SK-N-SH (cell line): ENCODE data around the gene CNTNAP2. TPM values are rescaled to one million over a fixed set of nuclear protein-coding genes. Genes with fewer than 3 reads are reported as not detected.

Experiments used
- CTCF ChIA-PET: fragments of 300-600, 350-600 bp; formaldehyde crosslinking; extraction: SDS; loops from one replicate; lab custom pipeline; 2021; lab: Yijun Ruan, JAX
- POLR2A ChIA-PET: fragments of 350-600 bp; sonication (Branson Sonifier 250); formaldehyde crosslinking; extraction: SDS; loops from one replicate; lab custom pipeline; 2020; ENCODE audit warnings: antibody characterized with exemption, inconsistent platforms; lab: Yijun Ruan, JAX
- DNase-seq: peaks from one replicate; pipeline ENCODE4 v3.0.0; 2012
- H2AFZ ChIP-seq: fragments of 200-600 bp; sonication (generic); 2 replicates; pipeline ENCODE4 v1.8.1; 2016; ENCODE audit warnings: antibody characterized with exemption, mild to moderate bottlenecking, low read depth
- H3F3A ChIP-seq: fragments of 200-600 bp; sonication (generic); replicated peaks from 2 replicates; pipeline ENCODE3; 2016; ENCODE audit warnings: antibody characterized with exemption, mild to moderate bottlenecking; ENCODE audit not compliant: insufficient read depth
- H3K27ac ChIP-seq, 2 experiments: fragments of 200-500 bp in 1 of 2; fragments of 200-600 bp in 1 of 2; sonication (Bioruptor generic) in 1 of 2; sonication (generic), shearing (Covaris generic) in 1 of 2; 2 replicates each; pipeline versions ENCODE4 v1.5.1 to v1.6.1; 2014 to 2016; ENCODE audit warnings: low read depth in 2 of 2, inconsistent platforms in 1 of 2, low read length in 1 of 2, mild to moderate bottlenecking in 1 of 2, mixed read lengths in 1 of 2
- H3K27me3 ChIP-seq: fragments of 200-600 bp; sonication (generic), shearing (Covaris generic); 2 replicates; pipeline ENCODE4 v1.6.1; 2016; ENCODE audit warnings: mixed run types; ENCODE audit not compliant: insufficient read depth
- H3K36me3 ChIP-seq, 2 experiments: fragments of 200-500 bp in 1 of 2; fragments of 200-600 bp in 1 of 2; sonication (Bioruptor generic) in 1 of 2; sonication (generic) in 1 of 2; replicated peaks in 1 of 2; 2 replicates each; pipeline versions ENCODE3 to v1.5.1; 2014 to 2016; ENCODE audit warnings: low read length in 1 of 2, mild to moderate bottlenecking in 1 of 2; ENCODE audit not compliant: insufficient read depth in 2 of 2, control insufficient read depth in 1 of 2
- H3K4me1 ChIP-seq, 2 experiments: fragments of 200-500 bp in 1 of 2; fragments of 200-600 bp in 1 of 2; sonication (Bioruptor generic) in 1 of 2; sonication (generic), shearing (Covaris generic) in 1 of 2; 2 replicates each; pipeline versions ENCODE4 v1.5.1 to v1.6.1; 2014 to 2016; ENCODE audit warnings: low read depth in 1 of 2, low read length in 1 of 2, mixed run types in 1 of 2; ENCODE audit not compliant: insufficient read depth in 2 of 2, control insufficient read depth in 1 of 2
- H3K4me2 ChIP-seq: fragments of 200-600 bp; sonication (generic), shearing (Covaris generic); 2 replicates; pipeline ENCODE4 v1.6.1; 2017; ENCODE audit warnings: mixed run types
- H3K4me3 ChIP-seq, 2 experiments: fragments of 200-500 bp in 1 of 2; fragments of 200-600 bp in 1 of 2; sonication (Bioruptor generic) in 1 of 2; sonication (generic), shearing (Covaris generic) in 1 of 2; 2 replicates each; pipeline versions ENCODE4 v1.5.1 to v1.8.1; 2014 to 2016; ENCODE audit warnings: low read depth in 2 of 2, inconsistent platforms in 1 of 2, low read length in 1 of 2, mild to moderate bottlenecking in 1 of 2, mixed read lengths in 1 of 2, moderate library complexity in 1 of 2
- H3K79me2 ChIP-seq: fragments of 200-600 bp; sonication (generic); 2 replicates; pipeline ENCODE4 v1.8.1; 2017; ENCODE audit warnings: mild to moderate bottlenecking; ENCODE audit not compliant: insufficient read depth
- H3K9ac ChIP-seq: fragments of 200-600 bp; sonication (generic); 2 replicates; pipeline ENCODE4 v1.6.1; 2017; ENCODE audit warnings: mixed run types
- H3K9me2 ChIP-seq: fragments of 200-600 bp; sonication (generic); 2 replicates; pipeline ENCODE4 v1.6.1; 2017; ENCODE audit warnings: mixed run types
- H3K9me3 ChIP-seq: fragments of 200-600 bp; sonication (generic); 2 replicates; pipeline ENCODE4 v1.6.1; 2017; ENCODE audit warnings: mixed run types, mild to moderate bottlenecking, moderate library complexity
- H4K20me1 ChIP-seq: fragments of 200-600 bp; sonication (generic); 2 replicates; pipeline ENCODE4 v1.6.1; 2017; ENCODE audit warnings: mild to moderate bottlenecking, mixed run types; ENCODE audit not compliant: insufficient read depth
- CHD2 ChIP-seq: fragments of 150-350 bp; IDR thresholded peaks from 2 replicates; pipeline ENCODE4 v1.6.1; 2018; ENCODE audit warnings: low read length; ENCODE audit not compliant: partially characterized antibody
- EP300 ChIP-seq, 2 experiments: IDR thresholded peaks; 2 replicates each; pipeline versions ENCODE4 v1.4.0 to v1.6.1; 2012; ENCODE audit warnings: borderline replicate concordance in 1 of 2, low read depth in 1 of 2, low read length in 1 of 2
- FOXJ3 ChIP-seq: sonication (generic); formaldehyde crosslinking; IDR thresholded peaks from 2 replicates; pipeline ENCODE4 v1.5.1; 2020; ENCODE audit warnings: mild to moderate bottlenecking, missing genetic modification reagents
- GABPA ChIP-seq: IDR thresholded peaks from 2 replicates; pipeline ENCODE4 v1.4.0; 2012; ENCODE audit warnings: low read depth, mild to moderate bottlenecking
- GATA2 ChIP-seq: sonication (generic); formaldehyde crosslinking; IDR thresholded peaks from 2 replicates; pipeline ENCODE4 v1.5.0; 2020; ENCODE audit warnings: mild to moderate bottlenecking, missing genetic modification reagents
- IRF3 ChIP-seq: fragments of 150-350 bp; IDR thresholded peaks from 2 replicates; pipeline ENCODE4 v1.6.1; 2016; ENCODE audit warnings: mild to moderate bottlenecking, low read depth, low read length
- JUND ChIP-seq: IDR thresholded peaks from 2 replicates; pipeline ENCODE4 v1.4.0; 2012
- MAX ChIP-seq: IDR thresholded peaks from 2 replicates; pipeline ENCODE4 v1.4.0; 2012; ENCODE audit warnings: low read depth
- MEF2A ChIP-seq: IDR thresholded peaks from 2 replicates; pipeline ENCODE4 v1.4.0; 2012; ENCODE audit warnings: low read depth, borderline replicate concordance
- MXI1 ChIP-seq: IDR thresholded peaks from 2 replicates; pipeline ENCODE4 v1.6.1; 2012; ENCODE audit warnings: mild to moderate bottlenecking, low read depth, low read length, improper control_type of control experiment
- NFIC ChIP-seq: IDR thresholded peaks from 2 replicates; pipeline ENCODE4 v1.4.0; 2012; ENCODE audit warnings: borderline replicate concordance
- PBX3 ChIP-seq: IDR thresholded peaks from 2 replicates; pipeline ENCODE4; 2012
- POLR2AphosphoS5 ChIP-seq: IDR thresholded peaks from 2 replicates; pipeline ENCODE4 v1.6.1; 2012; ENCODE audit warnings: low read depth, low read length
- RAD21 ChIP-seq: IDR thresholded peaks from 2 replicates; pipeline ENCODE4 v1.6.1; 2012; ENCODE audit warnings: mild to moderate bottlenecking, low read length
- REST ChIP-seq: IDR thresholded peaks from 2 replicates; pipeline ENCODE4 v1.6.1; 2012; ENCODE audit warnings: mild to moderate bottlenecking, low read depth, low read length, moderate library complexity
- RFX5 ChIP-seq: IDR thresholded peaks from 2 replicates; pipeline ENCODE4 v1.6.1; 2012; ENCODE audit warnings: mild to moderate bottlenecking, improper control_type of control experiment, low read length
- TAF1 ChIP-seq: IDR thresholded peaks from 2 replicates; pipeline ENCODE4 v1.6.1; 2012; ENCODE audit warnings: low read depth, mild to moderate bottlenecking, low read length, moderate library complexity, borderline replicate concordance
- TCF12 ChIP-seq: IDR thresholded peaks from 2 replicates; pipeline ENCODE4 v1.4.0; 2012
- USF2 ChIP-seq: fragments of 150-350 bp; IDR thresholded peaks from 2 replicates; pipeline ENCODE4 v1.6.1; 2017; ENCODE audit warnings: antibody characterized with exemption, low read length, low read depth, borderline replicate concordance
- ZBTB33 ChIP-seq: IDR thresholded peaks from 2 replicates; pipeline ENCODE4 v1.4.0; 2012; ENCODE audit warnings: low read depth, borderline replicate concordance
- WGBS: methylation state at CpG from one replicate; pipeline ENCODE4 v1.1.6; 2017; ENCODE audit warnings: low lambda C conversion rate; 5-methylcytosine and 5-hydroxymethylcytosine counted together
- polyA plus RNA-seq, 3 experiments: library from polyadenylated mRNA; depleted of rRNA; stranded (reverse); fragments of >200 nt; gene quantifications; 2 replicates each; pipeline ENCODE4 v1.2.3, GENCODE V29; 2012

The CNTNAP2 gene
- polyA plus RNA-seq, 1 of the 3 experiments (the other 2 are of a cell fraction), result 3.4 TPM

- H3K9ac ChIP-seq, result no peak overlapping the region
- no peak overlapping the region for H2AFZ ChIP-seq
- ChIA-PET POLR2A (no interaction called here), CTCF (no interaction called here)
- no peaks in the 10 kb centered on the region for H3F3A ChIP-seq
- H3K36me3 ChIP-seq, result no peaks in the 10 kb centered on the region
- H3K4me2 ChIP-seq, result no peak overlapping the region
- no peaks in the 10 kb centered on the region for H4K20me1 ChIP-seq
- no peak overlapping the region for H3K4me3 ChIP-seq
- no peaks in the 10 kb centered on the region for H3K9me2 ChIP-seq
- no peaks in the 10 kb centered on the region for H3K27me3 ChIP-seq
- no peaks in the 10 kb centered on the region for H3K4me1 ChIP-seq
- TF ChIP-seq GATA2 (no peak), FOXJ3 (CRISPR knock-in tag) (no peak), POLR2AphosphoS5 (no peak), MXI1 (no peak), RFX5 (no peak), PBX3 (no peak), IRF3 (no peak), TCF12 (no peak), NFIC (no peak), EP300 (IDR thresholded peaks at IDR 0.05; ENCODE audit: borderline replicate concordance in 1 of 2, low read depth in 1 of 2, low read length in 1 of 2) (no peak), GABPA (no peak), MEF2A (no peak), TAF1 (no peak), JUND (no peak)
- no peak for DNase-seq
- no peaks in the 10 kb centered on the region for H3K79me2 ChIP-seq
- 61% methylated on average over 3 of the region's 3 CpGs for WGBS
- H3K27ac ChIP-seq, result no peak overlapping the region
- no peaks in the 10 kb centered on the region for H3K9me3 ChIP-seq
Measured at GRCh38 chr7:148042935-148043631, 1926.5 kb downstream of the CNTNAP2 start.

- no peak overlapping the region for H2AFZ ChIP-seq
- no peaks in the 10 kb centered on the region for H3K27me3 ChIP-seq
- no peak overlapping the region for H3K27ac ChIP-seq
- 82% methylated on average over 9 of the region's 9 CpGs for WGBS
- DNase-seq, result no peak
- no peak overlapping the region for H3K9ac ChIP-seq
- H3K4me1 ChIP-seq, result no peaks in the 10 kb centered on the region
- H3K4me2 ChIP-seq, result no peak overlapping the region
- H3K9me2 ChIP-seq, result no peaks in the 10 kb centered on the region
- H3F3A ChIP-seq, result no peaks in the 10 kb centered on the region
- H3K4me3 ChIP-seq, result no peak overlapping the region
- no peaks in the 10 kb centered on the region for H3K79me2 ChIP-seq
- H4K20me1 ChIP-seq, result no peaks in the 10 kb centered on the region
- ChIA-PET POLR2A (no interaction called here), CTCF (no interaction called here)
- H3K36me3 ChIP-seq, result no peaks in the 10 kb centered on the region
- no peaks in the 10 kb centered on the region for H3K9me3 ChIP-seq
- TF ChIP-seq MAX, result no peak
- no peak for TF ChIP-seq MEF2A
- no peak for TF ChIP-seq JUND
- TF ChIP-seq POLR2AphosphoS5, result no peak
- no peak for TF ChIP-seq RAD21
- no peak for TF ChIP-seq GATA2
- TF ChIP-seq CHD2, result no peak
- TF ChIP-seq REST, result no peak
- TF ChIP-seq USF2, result no peak
- TF ChIP-seq ZBTB33, result no peak
Measured at GRCh38 chr7:148044173-148044572, 1927.6 kb downstream of the CNTNAP2 start.
